ENCODE measurements around the gene ZNF469.

Gene ZNF469

DNA sequence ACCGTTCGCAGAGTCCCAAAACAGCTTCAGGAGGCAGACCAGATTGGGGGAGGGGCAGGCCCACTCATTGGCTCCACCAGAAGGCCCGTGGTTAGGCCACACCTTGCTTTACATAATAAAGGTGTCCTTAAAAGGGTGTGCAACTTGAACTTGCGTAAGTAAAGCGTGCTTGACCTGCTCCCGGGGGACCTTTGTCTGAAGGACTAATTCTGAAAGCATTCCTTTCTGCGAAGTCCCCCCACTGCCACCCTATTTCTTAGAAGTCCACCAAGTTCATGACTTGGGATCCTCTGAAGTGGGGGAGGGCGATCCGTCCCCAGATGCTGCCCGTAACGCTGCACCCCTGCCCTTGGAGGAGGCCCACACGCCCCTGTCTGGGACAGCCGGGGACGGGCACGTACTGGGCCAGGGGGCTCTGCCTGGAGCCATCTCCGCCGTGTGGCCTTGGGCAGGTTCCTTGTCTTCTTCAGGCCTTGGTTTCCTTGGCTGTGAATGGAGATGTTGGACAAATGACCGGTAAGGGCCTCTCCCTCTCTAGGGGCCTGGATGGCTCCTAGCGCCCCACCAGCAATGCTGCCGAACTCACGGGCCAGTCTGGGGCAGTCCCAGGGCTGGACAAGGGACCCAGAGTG lies 823 bp upstream of the ZNF469 start:
- Histone ChIP-seq H3K27me3 (ENCODE audit: insufficient read depth, low read length) (peaks cover 51% of the 10 kb centered on the region), H2AFZ (ENCODE audit: low read depth, low read length) (no peak overlapping the region)

DNA sequence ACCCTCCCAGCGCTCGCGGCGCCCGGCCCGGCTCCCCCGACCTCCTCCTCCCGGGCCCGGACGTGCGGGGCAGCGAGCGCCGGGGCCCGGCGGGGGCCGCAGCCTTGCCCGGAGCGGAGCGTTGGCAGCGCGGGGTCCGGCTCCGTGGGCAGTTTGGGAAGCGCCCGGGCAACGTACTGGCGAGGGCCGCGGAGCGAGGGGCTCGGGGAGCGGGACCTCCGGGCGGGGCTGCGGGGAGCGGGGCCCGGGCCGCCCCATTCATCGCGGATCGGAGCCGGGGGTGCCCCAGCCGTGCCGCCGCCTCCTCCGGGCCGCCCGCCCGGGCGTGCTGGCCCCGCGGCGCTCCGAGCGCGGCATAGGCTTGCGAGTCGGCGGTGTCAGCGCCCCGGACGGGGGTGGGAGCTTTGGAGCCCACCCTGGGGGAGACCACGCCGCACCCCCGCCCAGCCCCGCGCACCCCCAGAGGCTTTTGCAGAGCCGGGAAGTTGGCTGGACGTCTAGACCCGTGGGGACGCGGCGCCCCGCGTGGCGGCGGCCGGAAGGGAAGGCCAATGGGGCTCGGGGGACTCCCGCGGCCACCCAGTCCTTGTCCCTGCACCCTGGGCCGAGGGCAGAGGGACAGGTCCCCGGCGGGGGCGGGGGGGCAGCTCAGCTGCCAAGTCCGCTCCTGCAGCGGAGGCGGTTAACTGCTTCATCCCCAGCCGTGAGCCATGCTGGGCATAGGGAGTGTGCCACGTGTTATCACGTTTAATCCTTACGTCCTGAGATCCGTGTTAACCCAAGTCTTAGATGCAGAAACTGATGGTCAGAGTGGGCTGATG lies 852 bp downstream of the ZNF469 start:
- H3K36me3 ChIP-seq (ENCODE audit: insufficient read depth, low read length): no peaks in the 10 kb centered on the region
- no peak overlapping the region for H3K4me3 ChIP-seq (ENCODE audit: low read length)
- H3K27me3 ChIP-seq (ENCODE audit: insufficient read depth, low read length): peaks cover 63% of the 10 kb centered on the region
- H2AFZ ChIP-seq (ENCODE audit: low read depth, low read length): no peak overlapping the region
- no peaks in the 10 kb centered on the region for H3K4me1 ChIP-seq (ENCODE audit: insufficient read depth, low read length)
- no peaks in the 10 kb centered on the region for H3K9me3 ChIP-seq (ENCODE audit: low read length)

More for the DNA sequence above, 823 bp upstream of the ZNF469 start:
- Histone ChIP-seq H3K4me3 (ENCODE audit: low read length) (no peak overlapping the region), H3K9me3 (ENCODE audit: low read length) (no peaks in the 10 kb centered on the region), H3K36me3 (ENCODE audit: insufficient read depth, low read length) (no peaks in the 10 kb centered on the region), H3K4me1 (ENCODE audit: insufficient read depth, low read length) (no peaks in the 10 kb centered on the region)

DNA sequence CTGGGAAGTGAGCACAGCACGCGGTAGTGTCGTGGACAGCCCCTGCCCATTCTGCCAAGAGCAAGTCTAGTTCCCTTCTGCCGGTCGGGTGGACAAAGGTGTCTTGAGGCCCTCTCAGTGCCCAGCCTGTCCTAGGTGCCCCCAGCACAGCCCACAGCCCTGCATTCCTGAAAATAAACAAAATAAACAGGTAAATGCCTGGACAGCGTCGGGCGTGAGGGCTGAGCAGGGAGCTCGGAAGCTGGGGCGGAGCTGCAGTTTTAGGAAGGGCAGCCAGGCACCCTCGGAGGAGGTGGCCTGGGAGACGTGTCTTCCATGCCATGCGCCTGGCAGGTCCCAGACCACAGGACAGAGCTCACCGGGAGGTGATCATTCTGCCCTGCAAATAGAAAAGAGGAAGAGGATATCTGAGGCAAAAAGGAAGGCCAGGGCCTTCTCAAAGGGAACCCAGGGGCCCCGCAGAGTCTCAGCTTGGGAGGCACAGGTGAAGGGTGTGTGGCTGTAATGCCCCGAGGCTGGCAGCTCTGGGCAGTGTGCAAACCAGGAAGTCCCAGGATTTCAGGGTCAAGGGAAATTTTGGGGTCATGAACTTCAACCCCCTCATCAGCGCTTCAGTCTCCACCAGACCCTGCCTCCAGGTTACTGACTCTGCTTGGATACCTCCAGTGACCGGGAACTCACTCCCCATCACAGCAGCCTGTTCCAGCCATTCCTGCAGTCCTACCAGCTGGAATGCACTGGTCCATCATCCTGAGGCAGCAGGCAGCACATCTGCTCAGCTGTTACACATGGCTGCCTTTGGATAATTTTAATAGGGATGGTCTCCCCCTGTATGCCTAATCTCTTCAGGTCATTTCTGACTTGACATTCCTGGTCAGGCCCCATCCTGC lies 1.7 kb downstream of the ZNF469 start:
- no peaks in the 10 kb centered on the region for H3K9me3 ChIP-seq (ENCODE audit: low read length)
- H3K36me3 ChIP-seq (ENCODE audit: insufficient read depth, low read length): no peaks in the 10 kb centered on the region
- no peak overlapping the region for H2AFZ ChIP-seq (ENCODE audit: low read depth, low read length)
- H3K4me1 ChIP-seq (ENCODE audit: insufficient read depth, low read length): no peaks in the 10 kb centered on the region
- peaks cover 71% of the 10 kb centered on the region for H3K27me3 ChIP-seq (ENCODE audit: insufficient read depth, low read length)
- no peak overlapping the region for H3K4me3 ChIP-seq (ENCODE audit: low read length)

DNA sequence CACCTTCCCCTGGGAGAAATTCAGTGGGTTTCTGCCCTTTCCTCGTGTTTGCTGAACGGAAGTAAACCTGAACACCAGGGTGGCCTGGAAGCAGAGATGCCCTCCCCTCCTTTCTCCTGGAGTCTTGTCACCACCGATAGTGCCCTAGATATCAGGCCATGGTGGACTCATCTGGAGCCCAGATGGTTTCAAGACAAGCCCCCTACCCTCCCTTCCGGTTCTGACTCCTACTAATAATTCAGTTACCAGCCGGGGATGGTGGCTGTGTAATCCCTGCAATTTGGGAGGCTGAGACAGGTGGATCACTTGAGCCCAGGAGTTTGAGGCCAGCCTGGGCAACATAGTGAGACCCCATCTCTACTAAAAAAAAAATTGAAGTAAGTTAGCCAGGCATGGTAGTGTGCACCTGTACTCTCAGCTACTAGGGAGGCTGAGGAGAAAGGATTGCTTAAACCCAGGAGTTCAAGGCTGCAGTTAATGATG lies 2.4 kb downstream of the ZNF469 start:
- Histone ChIP-seq H3K36me3 (ENCODE audit: insufficient read depth, low read length) (no peaks in the 10 kb centered on the region), H2AFZ (ENCODE audit: low read depth, low read length) (no peak overlapping the region), H3K4me3 (ENCODE audit: low read length) (no peak overlapping the region), H3K27me3 (ENCODE audit: insufficient read depth, low read length) (peaks cover 76% of the 10 kb centered on the region), H3K9me3 (ENCODE audit: low read length) (no peaks in the 10 kb centered on the region), H3K4me1 (ENCODE audit: insufficient read depth, low read length) (no peaks in the 10 kb centered on the region)

DNA sequence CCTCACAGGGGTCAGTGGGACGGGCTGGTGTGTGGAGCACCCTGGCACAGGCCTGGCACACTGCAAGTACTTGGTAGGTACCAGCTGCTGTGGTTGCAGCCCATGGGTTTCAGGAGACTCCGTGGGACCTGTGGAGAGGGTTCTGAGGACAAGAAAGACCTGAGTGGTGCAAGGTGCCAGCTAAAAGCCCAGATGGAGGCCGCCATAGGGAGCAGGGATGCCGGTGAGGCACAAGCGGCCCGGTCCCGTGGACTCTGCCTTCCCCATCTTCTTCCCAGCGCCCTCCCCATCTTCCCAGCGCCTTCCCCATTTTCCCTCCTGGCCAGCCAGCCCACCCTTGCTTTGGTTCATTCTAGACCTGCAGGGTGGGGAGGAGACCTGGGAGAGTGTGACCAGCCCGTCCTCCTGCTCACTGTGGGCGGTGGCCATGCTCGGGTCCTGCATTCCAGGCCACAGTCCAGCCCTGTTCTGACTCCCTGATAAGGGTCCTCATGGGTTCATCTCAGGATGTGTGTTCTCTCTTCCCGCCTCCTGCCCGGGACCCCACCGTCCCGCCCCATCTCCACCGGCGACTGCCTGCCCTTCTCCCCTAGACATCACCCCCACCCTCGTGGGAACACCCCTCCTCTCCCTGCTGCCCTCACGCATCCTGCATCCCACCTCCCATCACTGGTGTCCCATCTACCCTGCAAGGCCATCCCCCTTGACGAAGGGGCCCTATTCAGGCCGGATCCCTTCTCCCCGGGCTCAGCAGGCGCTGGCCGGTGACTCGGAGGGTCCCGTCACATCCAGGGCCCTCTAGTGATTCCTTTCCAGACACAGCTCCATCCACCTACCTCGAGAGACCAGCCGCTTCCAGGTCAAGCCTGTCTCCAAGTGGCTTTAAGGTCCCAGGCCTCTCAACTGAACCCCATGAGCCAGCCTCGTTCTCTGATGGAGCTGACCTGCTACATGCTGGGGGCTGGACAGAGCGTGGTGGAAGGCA lies 3.4 kb downstream of the ZNF469 start:
- Histone ChIP-seq H3K4me3 (ENCODE audit: low read length) (no peak overlapping the region), H3K4me1 (ENCODE audit: insufficient read depth, low read length) (no peaks in the 10 kb centered on the region), H3K36me3 (ENCODE audit: insufficient read depth, low read length) (no peaks in the 10 kb centered on the region), H2AFZ (ENCODE audit: low read depth, low read length) (no peak overlapping the region), H3K9me3 (ENCODE audit: low read length) (no peaks in the 10 kb centered on the region), H3K27me3 (ENCODE audit: insufficient read depth, low read length) (peaks cover 73% of the 10 kb centered on the region)

DNA sequence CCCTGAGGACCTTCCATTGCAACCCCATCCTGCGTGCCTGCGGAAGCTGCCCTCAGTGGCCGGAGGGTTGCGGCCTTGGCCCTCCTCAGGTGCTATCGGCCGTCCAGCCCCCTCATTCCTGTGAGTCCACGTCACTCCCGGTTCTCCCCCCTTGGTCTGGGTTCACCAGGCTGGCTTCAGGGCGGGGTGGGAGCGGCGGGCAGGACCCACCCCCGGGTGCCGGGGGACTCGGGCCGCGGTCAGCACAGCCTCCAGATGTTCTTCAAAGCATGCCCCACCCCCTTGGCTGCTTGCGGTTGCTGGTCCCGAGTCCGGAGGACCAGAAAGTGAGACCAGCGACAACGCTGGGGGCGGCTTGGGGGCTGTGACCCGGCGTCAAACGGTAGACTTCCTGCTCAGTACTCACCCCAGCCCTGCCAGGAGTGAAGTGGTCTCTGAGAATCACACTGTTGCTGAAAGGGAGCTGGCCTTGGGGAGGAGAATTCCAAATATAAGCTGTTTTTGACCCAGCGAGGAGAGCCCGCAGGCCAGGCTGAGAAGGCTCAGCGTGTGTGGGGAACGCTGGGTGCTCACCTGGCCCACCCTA lies 4.5 kb downstream of the ZNF469 start:
- peaks cover 70% of the 10 kb centered on the region for H3K27me3 ChIP-seq (ENCODE audit: insufficient read depth, low read length)

DNA sequence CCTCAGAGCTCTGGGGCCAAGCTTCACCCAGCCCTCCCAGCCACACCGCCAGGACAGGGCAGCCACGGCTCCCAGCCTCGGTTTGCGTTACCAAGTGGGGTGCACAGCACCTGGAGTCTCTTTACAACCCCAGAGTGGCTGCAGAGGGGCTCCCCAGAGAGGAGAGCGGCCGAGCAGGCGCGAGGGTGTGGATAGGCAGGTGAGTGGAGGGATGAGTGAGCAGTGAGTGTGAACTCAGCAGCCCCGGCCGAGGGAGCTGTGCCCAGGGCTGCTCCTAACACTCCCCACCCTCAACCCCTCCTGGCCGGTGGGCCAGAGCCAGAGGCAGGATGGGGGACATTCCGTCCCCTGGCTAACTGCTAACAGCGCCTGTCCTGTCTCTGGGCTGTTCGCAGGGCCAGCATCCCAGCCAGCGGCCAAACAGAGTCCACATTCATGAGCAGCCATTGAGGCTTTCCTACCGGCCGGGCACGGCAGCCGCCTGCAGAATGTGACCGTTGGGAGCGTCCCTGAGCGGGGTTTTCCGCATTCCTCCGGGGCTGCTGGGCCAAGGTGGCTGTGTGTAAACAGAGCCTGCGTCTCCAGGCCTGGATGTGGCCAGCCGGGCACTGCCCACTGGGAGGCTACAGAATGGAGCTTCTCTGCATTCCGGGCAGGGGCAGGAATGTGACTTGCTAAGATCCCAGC lies 5.3 kb downstream of the ZNF469 start:
- H3K27me3 ChIP-seq (ENCODE audit: insufficient read depth, low read length): peaks cover 70% of the 10 kb centered on the region
- no peaks in the 10 kb centered on the region for H3K36me3 ChIP-seq (ENCODE audit: insufficient read depth, low read length)
- no peaks in the 10 kb centered on the region for H3K9me3 ChIP-seq (ENCODE audit: low read length)
- no peak overlapping the region for H3K4me3 ChIP-seq (ENCODE audit: low read length)
- no peak overlapping the region for H2AFZ ChIP-seq (ENCODE audit: low read depth, low read length)
- no peaks in the 10 kb centered on the region for H3K4me1 ChIP-seq (ENCODE audit: insufficient read depth, low read length)

More for the DNA sequence above, 4.5 kb downstream of the ZNF469 start:
- Histone ChIP-seq H3K4me3 (ENCODE audit: low read length) (no peak overlapping the region), H3K9me3 (ENCODE audit: low read length) (no peaks in the 10 kb centered on the region), H2AFZ (ENCODE audit: low read depth, low read length) (no peak overlapping the region), H3K4me1 (ENCODE audit: insufficient read depth, low read length) (no peaks in the 10 kb centered on the region), H3K36me3 (ENCODE audit: insufficient read depth, low read length) (no peaks in the 10 kb centered on the region)

DNA sequence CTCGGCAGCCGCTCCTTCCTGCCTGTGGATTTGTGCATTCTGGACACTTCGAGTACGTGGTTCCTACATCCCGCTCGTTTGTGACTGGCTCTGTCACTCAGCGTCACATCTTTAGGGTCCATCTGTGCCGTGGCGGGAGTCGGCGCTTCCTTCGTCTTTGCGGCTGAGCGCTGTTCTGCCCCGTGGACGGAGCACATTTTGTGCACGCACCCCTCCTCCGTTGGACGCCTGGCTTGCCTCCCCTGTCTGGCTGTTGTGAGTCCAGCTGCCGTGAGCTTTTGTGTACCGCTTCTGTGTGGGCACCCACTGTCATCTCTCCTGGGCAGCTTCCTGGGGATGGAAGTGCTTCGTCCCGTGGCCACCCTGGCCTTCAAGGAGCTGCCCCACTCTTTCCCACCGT lies 6.4 kb downstream of the ZNF469 start:
- H3K4me3 ChIP-seq (ENCODE audit: low read length): no peak overlapping the region
- no peaks in the 10 kb centered on the region for H3K36me3 ChIP-seq (ENCODE audit: insufficient read depth, low read length)
- H3K4me1 ChIP-seq (ENCODE audit: insufficient read depth, low read length): no peaks in the 10 kb centered on the region
- no peak overlapping the region for H2AFZ ChIP-seq (ENCODE audit: low read depth, low read length)
- no peaks in the 10 kb centered on the region for H3K9me3 ChIP-seq (ENCODE audit: low read length)
- H3K27me3 ChIP-seq (ENCODE audit: insufficient read depth, low read length): peaks cover 76% of the 10 kb centered on the region

DNA sequence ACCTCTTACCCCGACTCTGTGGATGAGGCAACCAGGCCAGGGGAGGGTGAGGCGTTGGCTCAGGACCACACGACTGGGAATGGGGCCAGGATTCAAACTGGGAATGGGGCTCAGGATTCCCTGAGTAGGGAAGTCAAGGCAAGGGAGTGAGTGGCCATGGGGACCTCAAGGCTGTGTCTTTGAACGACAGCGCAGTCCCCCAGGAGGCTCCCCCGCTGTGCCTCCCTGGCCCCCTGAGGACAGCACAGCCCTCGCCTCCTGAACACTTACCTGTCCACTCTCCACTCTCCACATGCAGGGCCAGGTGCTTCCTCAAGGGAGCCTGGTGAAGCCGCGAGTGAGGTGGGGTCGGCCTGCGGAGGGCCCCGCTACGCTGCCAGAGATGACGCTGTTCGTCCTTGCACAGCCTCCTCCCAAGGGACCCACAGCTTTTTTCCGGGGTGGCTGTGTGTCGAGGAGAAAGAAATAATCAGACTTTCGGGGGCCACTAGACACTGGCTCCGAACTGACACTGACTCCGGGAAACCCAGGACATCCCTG lies 6.9 kb downstream of the ZNF469 start:
- H3K4me1 ChIP-seq (ENCODE audit: insufficient read depth, low read length): no peaks in the 10 kb centered on the region

DNA sequence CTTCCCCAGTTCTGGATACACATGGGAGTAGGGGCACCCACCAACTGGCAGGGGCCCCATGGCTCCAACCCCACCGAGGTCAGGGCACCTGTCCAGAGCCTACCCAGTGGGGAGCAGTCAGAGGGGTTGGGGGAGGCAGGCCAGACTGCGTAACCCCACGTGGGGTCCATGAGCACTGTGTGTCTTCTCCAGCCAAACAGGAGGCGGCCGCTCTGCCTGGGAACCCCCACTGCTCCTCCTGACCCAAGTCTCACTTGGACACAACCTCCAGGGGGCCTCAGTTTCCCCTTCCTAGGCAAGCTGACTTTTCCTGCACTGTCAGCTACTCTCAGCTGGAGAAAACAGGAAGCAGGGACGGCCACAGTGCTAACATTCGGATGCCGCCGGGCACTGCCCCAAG lies 7.5 kb downstream of the ZNF469 start:
- Histone ChIP-seq H3K27me3 (ENCODE audit: insufficient read depth, low read length) (peaks cover 74% of the 10 kb centered on the region), H3K9me3 (ENCODE audit: low read length) (no peaks in the 10 kb centered on the region), H3K4me1 (ENCODE audit: insufficient read depth, low read length) (no peaks in the 10 kb centered on the region), H2AFZ (ENCODE audit: low read depth, low read length) (no peak overlapping the region), H3K4me3 (ENCODE audit: low read length) (no peak overlapping the region), H3K36me3 (ENCODE audit: insufficient read depth, low read length) (no peaks in the 10 kb centered on the region)

More for the DNA sequence above, 6.9 kb downstream of the ZNF469 start:
- Histone ChIP-seq H3K36me3 (ENCODE audit: insufficient read depth, low read length) (no peaks in the 10 kb centered on the region), H3K4me3 (ENCODE audit: low read length) (no peak overlapping the region), H3K27me3 (ENCODE audit: insufficient read depth, low read length) (peaks cover 76% of the 10 kb centered on the region), H3K9me3 (ENCODE audit: low read length) (no peaks in the 10 kb centered on the region), H2AFZ (ENCODE audit: low read depth, low read length) (no peak overlapping the region)

DNA sequence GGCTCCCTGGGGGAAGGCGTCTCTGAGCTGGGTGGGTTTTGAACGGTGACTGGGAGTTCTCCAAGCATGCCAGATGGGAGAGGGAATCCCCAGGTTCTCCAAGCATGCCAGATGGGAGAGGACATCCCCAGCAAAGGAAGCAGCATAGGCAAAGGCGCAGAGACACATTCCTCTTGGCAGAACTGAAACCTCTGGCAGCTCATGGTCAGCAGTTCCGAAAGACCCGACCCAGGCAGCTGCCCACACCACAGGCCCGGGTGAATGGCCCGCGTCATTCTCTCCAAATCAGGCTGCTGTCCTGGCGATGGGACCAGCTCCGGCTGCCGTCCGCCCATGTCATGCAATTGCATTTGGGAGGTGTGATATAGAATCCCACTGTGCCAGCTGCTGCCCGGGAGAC lies 8.0 kb downstream of the ZNF469 start:
- Histone ChIP-seq H3K27me3 (ENCODE audit: insufficient read depth, low read length) (peaks cover 73% of the 10 kb centered on the region), H3K9me3 (ENCODE audit: low read length) (peaks cover 2% of the 10 kb centered on the region), H3K4me1 (ENCODE audit: insufficient read depth, low read length) (no peaks in the 10 kb centered on the region), H3K4me3 (ENCODE audit: low read length) (no peak overlapping the region), H2AFZ (ENCODE audit: low read depth, low read length) (no peak overlapping the region), H3K36me3 (ENCODE audit: insufficient read depth, low read length) (no peaks in the 10 kb centered on the region)
